HepG2 (cell line): ENCODE measurements around the gene BACH2. TPM values are rescaled to one million over a fixed set of nuclear protein-coding genes. Genes with fewer than 3 reads are reported as not detected.

Source experiments
- ATAC-seq: fragments of 200-7000 bp; cut with Tn5 transposase; 3 replicates; pipeline ENCODE4 v1.9.1; 2020; ENCODE audit warnings: mild to moderate bottlenecking, moderate library complexity
- BruUV-seq: library from RNA; stranded (reverse); fragments of 400-500 nt; replicated peaks from 2 replicates; lab custom pipeline; 2021; lab: Mats Ljungman, UMichigan
- CTCF ChIA-PET: fragments of 300-600 bp; formaldehyde crosslinking; extraction: SDS; loops from one replicate; lab custom pipeline; 2021; ENCODE audit warnings: low total read pairs, inconsistent platforms, low intra/inter-chr PET ratio; lab: Yijun Ruan, JAX
- POLR2A ChIA-PET: fragments of 350-600 bp; sonication (Branson Sonifier 250); formaldehyde crosslinking; loops from one replicate; lab custom pipeline; 2020; ENCODE audit warnings: antibody characterized with exemption, inconsistent platforms; lab: Yijun Ruan, JAX
- DNase-seq: peaks from one replicate; pipeline ENCODE4 v3.0.0-alpha.2; 2015; ENCODE audit warnings: low spot score
- FAIRE-seq: peaks from 3 replicates; lab custom pipeline; 2011; peaks lifted over from hg19 to GRCh38; lab: Jason Lieb, UNC
- H2AFZ ChIP-seq: one replicate; pipeline ENCODE4 v1.6.1; 2011; ENCODE audit warnings: low read length, inconsistent platforms
- H3K27ac ChIP-seq: fragments of 300-600 bp; 3 replicates; pipeline ENCODE4 v1.8.0; 2011; ENCODE audit warnings: mixed run types, mild to moderate bottlenecking, mixed read lengths, low read length, inconsistent platforms; ENCODE audit not compliant: insufficient read depth; ENCODE audit errors: extremely low read length
- H3K27me3 ChIP-seq, 2 experiments: fragments of 200-600 bp in 1 of 2; 2 replicates in 1 of 2; 3 replicates in 1 of 2; pipeline versions ENCODE4 v1.6.0 to v1.8.0; 2011; ENCODE audit warnings: low read length in 2 of 2, mild to moderate bottlenecking in 2 of 2, moderate library complexity in 2 of 2, inconsistent platforms in 1 of 2; ENCODE audit not compliant: insufficient read depth in 2 of 2, control insufficient read depth in 1 of 2
- H3K36me3 ChIP-seq, 2 experiments: fragments of 200-600 bp in 1 of 2; replicated peaks in 1 of 2; 2 replicates in 1 of 2; 3 replicates in 1 of 2; pipeline versions ENCODE4 v1.5.1 to v1.8.0; 2011; ENCODE audit warnings: low read length in 2 of 2, inconsistent platforms in 1 of 2; ENCODE audit not compliant: insufficient read depth in 2 of 2, control insufficient read depth in 1 of 2
- H3K4me1 ChIP-seq: 2 replicates; pipeline ENCODE4 v1.5.1; 2012; ENCODE audit warnings: low read length, inconsistent platforms; ENCODE audit not compliant: insufficient read depth
- H3K4me2 ChIP-seq: 2 replicates; pipeline ENCODE4 v1.6.0; 2011; ENCODE audit warnings: low read depth, low read length, inconsistent platforms
- H3K4me3 ChIP-seq, 3 experiments: fragments of 200-600 bp in 1 of 3; sonication (generic), shearing (Covaris generic) in 1 of 3; replicated peaks in 1 of 3; 2 replicates each; pipeline ENCODE4 v1.5.1; 2011 to 2016; ENCODE audit warnings: low read length in 3 of 3, inconsistent platforms in 2 of 3, low read depth in 2 of 3, mild to moderate bottlenecking in 2 of 3, control low read depth in 1 of 3, mixed read lengths in 1 of 3; ENCODE audit not compliant: insufficient read depth in 1 of 3
- H3K79me2 ChIP-seq: one replicate; pipeline ENCODE4 v1.6.1; 2011; ENCODE audit warnings: low read length, inconsistent platforms; ENCODE audit not compliant: insufficient read depth
- H3K9ac ChIP-seq: 2 replicates; pipeline ENCODE4 v1.6.0; 2011; ENCODE audit warnings: mild to moderate bottlenecking, low read depth, low read length, inconsistent platforms; ENCODE audit not compliant: insufficient read depth
- H3K9me3 ChIP-seq: 2 replicates; pipeline ENCODE4 v1.5.1; 2012; ENCODE audit warnings: mild to moderate bottlenecking, low read length
- H4K20me1 ChIP-seq: 2 replicates; pipeline ENCODE4 v1.6.0; 2011; ENCODE audit warnings: inconsistent platforms, mild to moderate bottlenecking, low read length, moderate library complexity; ENCODE audit not compliant: insufficient read depth
- CEBPB ChIP-seq: IDR thresholded peaks from 2 replicates; pipeline ENCODE4 v1.6.1; 2011; ENCODE audit warnings: low read depth, low read length, improper control_type of control experiment, borderline replicate concordance
- ELF1 ChIP-seq: sonication (generic); formaldehyde crosslinking; IDR thresholded peaks from 2 replicates; pipeline ENCODE4 v1.4.0; 2020; ENCODE audit warnings: missing genetic modification reagents
- ERF ChIP-seq: IDR thresholded peaks from 2 replicates; pipeline ENCODE4 v1.6.1; 2018; ENCODE audit warnings: missing biosample characterization, missing genetic modification reagents
- HIVEP1 ChIP-seq: sonication (generic); formaldehyde crosslinking; IDR thresholded peaks from 2 replicates; pipeline ENCODE4 v1.4.0; 2020; ENCODE audit warnings: mild to moderate bottlenecking, missing genetic modification reagents
- HMGXB4 ChIP-seq, 2 experiments: sonication (generic) in 1 of 2; formaldehyde crosslinking in 1 of 2; IDR thresholded peaks; 2 replicates each; pipeline versions ENCODE4 v1.4.0 to v1.6.1; 2018 to 2020; ENCODE audit warnings: missing genetic modification reagents in 2 of 2, borderline replicate concordance in 1 of 2, low read depth in 1 of 2, mild to moderate bottlenecking in 1 of 2, missing biosample characterization in 1 of 2
- MAF1 ChIP-seq: sonication (generic); formaldehyde crosslinking; IDR thresholded peaks from 2 replicates; pipeline ENCODE4 v1.5.0; 2020; ENCODE audit warnings: missing genetic modification reagents, borderline replicate concordance
- SIX4 ChIP-seq: sonication (generic); formaldehyde crosslinking; IDR thresholded peaks from 2 replicates; pipeline ENCODE4 v1.4.0; 2020; ENCODE audit warnings: missing genetic modification reagents
- TERF1 ChIP-seq: sonication (generic); formaldehyde crosslinking; IDR thresholded peaks from 2 replicates; pipeline ENCODE4 v1.8.0; 2022; ENCODE audit warnings: mild to moderate bottlenecking, missing genetic modification reagents, moderate library complexity
- THRA ChIP-seq: sonication (generic); formaldehyde crosslinking; IDR thresholded peaks from 2 replicates; pipeline ENCODE4 v1.4.0; 2020; ENCODE audit warnings: missing genetic modification reagents, borderline replicate concordance
- ZC3H4 ChIP-seq: sonication (generic); formaldehyde crosslinking; IDR thresholded peaks from 2 replicates; pipeline ENCODE4 v1.4.0; 2020; ENCODE audit warnings: missing genetic modification reagents, borderline replicate concordance
- ZNF468 ChIP-seq: sonication (generic); formaldehyde crosslinking; IDR thresholded peaks from 2 replicates; pipeline ENCODE4 v1.8.0; 2022; ENCODE audit warnings: mild to moderate bottlenecking, moderate library complexity, missing genetic modification reagents
- ZNF7 ChIP-seq: IDR thresholded peaks from 2 replicates; pipeline ENCODE4 v1.6.1; 2016; ENCODE audit warnings: missing biosample characterization, missing genetic modification reagents
- ZSCAN21 ChIP-seq: sonication (generic); formaldehyde crosslinking; IDR thresholded peaks from 2 replicates; pipeline ENCODE4 v1.8.0; 2022; ENCODE audit warnings: mild to moderate bottlenecking, missing genetic modification reagents, moderate library complexity, borderline replicate concordance
- WGBS: methylation state at CpG from one replicate; pipeline ENCODE4 v1.1.6; 2017; ENCODE audit warnings: low lambda C conversion rate; 5-methylcytosine and 5-hydroxymethylcytosine counted together
- in situ Hi-C: cut with HindIII; loops from 2 replicates; pipeline ENCODE4 v1.10.0; 2017; ENCODE audit warnings: low pct_unique_long_range_greater_than_20kb; ENCODE audit not compliant: extremely low pct_ligation_motif_present
- intact Hi-C: fragments of 100-400 bp; cut with micrococcal nuclease; formaldehyde crosslinking; loops from one replicate; pipeline ENCODE4 v1.10.0; 2022; ENCODE audit not compliant: unreplicated experiment
- polyA plus RNA-seq, 8 experiments: library from polyadenylated mRNA; depleted of rRNA in 3 of 8; stranded (reverse) in 7 of 8; unstranded in 1 of 8; fragments of >200 nt; fragmentation: Illumina TruSeq in 4 of 8; extraction: Trizol in 4 of 8; gene quantifications; 2 replicates each; pipeline versions ENCODE4 v1.2.1 to v1.2.3, GENCODE V29; 2011 to 2016; ENCODE audit warnings: low read depth in 4 of 8, missing spikeins in 1 of 8, mixed read lengths in 1 of 8; ENCODE audit not compliant: insufficient read depth in 1 of 8
- total RNA-seq, 5 experiments: library from RNA; depleted of rRNA; stranded (reverse); fragments of >200 nt; fragmentation: Illumina TruSeq; extraction: Trizol; gene quantifications; 2 replicates each; pipeline ENCODE4 v1.2.3, GENCODE V29; 2016; ENCODE audit warnings: low read depth in 1 of 5

BACH2 gene
- total and polyA plus RNA-seq, 2 of the 13 experiments (the other 11 are each of a cell fraction or from before 2014, with no cell fraction given), result 0.01 TPM; not detected in 1

GRCh38 chr6:90186637-90187371 lies 109.8 kb downstream of the BACH2 start:
- FAIRE-seq (no peak), DNase-seq (no peak), ATAC-seq (no peak)
- 17% methylated on average over 8 of the region's 8 CpGs for WGBS
- Histone ChIP-seq H3K9me3 (no peaks in the 10 kb centered on the region), H3K36me3 (no peaks in the 10 kb centered on the region), H3K4me2 (no peak overlapping the region), H3K9ac (no peak overlapping the region), H3K4me1 (no peaks in the 10 kb centered on the region), H3K27me3 (no peaks in the 10 kb centered on the region; a peak in 1 of 5 replicates), H2AFZ (no peak overlapping the region), H3K4me3 (no peak overlapping the region), H3K27ac (no peak overlapping the region), H3K79me2 (no peaks in the 10 kb centered on the region), H4K20me1 (no peaks in the 10 kb centered on the region)
- in situ Hi-C loops, result loop anchor here (10.0 kb wide), 1 partner anchor 242 kb away; no protein-coding TSS in a partner anchor
- ChIA-PET CTCF (no interaction called here), POLR2A (no interaction called here)
- intact Hi-C loops, result no loop called here
- TF ChIP-seq ZC3H4, result no peak
- no peak for TF ChIP-seq ZNF468 (CRISPR knock-in tag)
- no peak for TF ChIP-seq ZSCAN21 (CRISPR knock-in tag)
- no peak for TF ChIP-seq TERF1 (CRISPR knock-in tag)
- TF ChIP-seq ELF1 (CRISPR knock-in tag), result no peak
- no peak for TF ChIP-seq ZNF7 (CRISPR knock-in tag)
- TF ChIP-seq SIX4 (CRISPR knock-in tag), result no peak
- TF ChIP-seq THRA (CRISPR knock-in tag), result no peak
- TF ChIP-seq HIVEP1 (CRISPR knock-in tag), result no peak
- no peak for TF ChIP-seq MAF1 (CRISPR knock-in tag)
- TF ChIP-seq CEBPB, result no peak
- no peak for TF ChIP-seq ERF (CRISPR knock-in tag)
- no peak for TF ChIP-seq HMGXB4 (CRISPR knock-in tag; IDR thresholded peaks at IDR 0.05; ENCODE audit: borderline replicate concordance in 1 of 2, low read depth in 1 of 2)
- BruUV-seq, result no TSS peak
